ENCODE results near the gene RMI2.

The RMI2 gene

GRCh38 chr16:11303405-11304138 lies 41.7 kb upstream of the RMI2 start:
- no peak for DNase-seq (ENCODE audit: low spot score)
- no peak for TF ChIP-seq CTCF (conservative IDR thresholded peaks at IDR 0.05; ENCODE audit: low read depth)
- 0 out of 2 replicates have a peak overlapping the region, but pooled peaks have one; percentile 9 for H3K27ac ChIP-seq
- ChIA-PET CTCF (no interaction called here), POLR2A (ENCODE audit: low non-redundant PET) (interaction anchor here (0.5 kb wide), 1 partner anchor 16 kb away, joined by 8 read pairs; no protein-coding TSS in a partner anchor)

DNA sequence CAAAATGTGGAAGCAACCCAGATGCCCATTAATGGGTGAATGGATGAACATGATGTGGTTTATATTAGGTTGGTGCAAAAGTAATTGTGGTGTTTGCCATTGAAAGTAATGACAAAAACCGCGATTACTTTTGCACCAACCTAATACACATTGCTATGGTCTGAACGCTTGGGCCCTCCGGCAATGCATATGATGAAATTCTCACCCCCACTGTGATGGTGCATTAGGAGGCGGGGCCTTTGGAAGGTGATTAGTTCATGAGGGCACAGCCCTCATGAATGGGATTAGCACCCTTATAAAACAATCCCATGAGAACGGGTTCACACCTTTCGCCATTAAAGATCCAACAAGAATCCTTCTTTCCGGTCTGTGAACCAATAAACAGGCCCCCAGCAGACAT lies 38.9 kb upstream of the RMI2 start:
- no peak overlapping the region for H3K27ac ChIP-seq
- no peak for DNase-seq (ENCODE audit: low spot score)
- ChIA-PET CTCF (no interaction called here), POLR2A (ENCODE audit: low non-redundant PET) (no interaction called here)
- TF ChIP-seq CTCF (conservative IDR thresholded peaks at IDR 0.05; ENCODE audit: low read depth), result no peak

GRCh38 chr16:11306997-11307638 lies 38.1 kb upstream of the RMI2 start:
- ChIA-PET POLR2A (ENCODE audit: low non-redundant PET) (no interaction called here), CTCF (interaction anchor here (0.6 to 0.7 kb wide), 2 partner anchors 15 kb away, joined by 3 to 7 read pairs; no protein-coding TSS in a partner anchor)
- peak overlapping the region; percentile 50; the same call in 1 of the 2 replicates for H3K27ac ChIP-seq
- TF ChIP-seq CTCF (conservative IDR thresholded peaks at IDR 0.05; ENCODE audit: low read depth), result no peak
- DNase-seq (ENCODE audit: low spot score), result no peak

- peak overlapping the region; percentile 50; the same call in 1 of the 2 replicates for H3K27ac ChIP-seq
- POLR2A ChIA-PET (ENCODE audit: low non-redundant PET), result no interaction called here
- CTCF ChIA-PET, result interaction anchor here (0.6 to 0.7 kb wide), 2 partner anchors 15 to 16 kb away, joined by 3 to 7 read pairs; no protein-coding TSS in a partner anchor
- TF ChIP-seq CTCF (conservative IDR thresholded peaks at IDR 0.05; ENCODE audit: low read depth), result no peak
- no peak for DNase-seq (ENCODE audit: low spot score)
These were observed 37.4 kb upstream of the RMI2 start for GRCh38 chr16:11307639-11308492.

- ChIA-PET POLR2A (ENCODE audit: low non-redundant PET) (no interaction called here), CTCF (no interaction called here)
- H3K27ac ChIP-seq, result no peak overlapping the region
- TF ChIP-seq CTCF (conservative IDR thresholded peaks at IDR 0.05; ENCODE audit: low read depth), result no peak
- DNase-seq (ENCODE audit: low spot score), result no peak
These were observed 36.6 kb upstream of the RMI2 start for GRCh38 chr16:11308493-11309283.

Data from RWPE1 (cell line).